ENCODE results near the gene POMGNT2. TPM values are rescaled to one million over a fixed set of nuclear protein-coding genes. Genes with fewer than 3 reads are reported as not detected.

The POMGNT2 gene
- total and polyA plus RNA-seq, 2 donors (not counting 1 experiment from before 2014, with no cell fraction given): 2.8 to 3.1 TPM

- Mint-ChIP-seq H3K27ac (no peak overlapping the region), H3K4me1 (peaks cover 7% of the 10 kb centered on the region), H3K4me3 (no peak overlapping the region), H3K9me3 (ENCODE audit: insufficient read depth) (no peaks in the 10 kb centered on the region), H3K27me3 (no peaks in the 10 kb centered on the region)
- no peaks in the 10 kb centered on the region for H3K36me3 ChIP-seq (replicated peaks in 1 of 2; ENCODE audit: control extremely low read depth in 1 of 2, control insufficient read depth in 1 of 2, extremely low read depth in 1 of 2, insufficient read depth in 2 of 2, low read length in 1 of 2)
- WGBS (ENCODE audit: insufficient coverage): no CpG with 5 or more reads among the region's 1 CpG
- no peaks in the 10 kb centered on the region for H3K27me3 ChIP-seq (replicated peaks in 1 of 4; ENCODE audit: control extremely low read depth in 1 of 4, control insufficient read depth in 3 of 4, insufficient read depth in 4 of 4, low read length in 3 of 4)
- peaks cover 2% of the 10 kb centered on the region for H3K79me2 ChIP-seq (ENCODE audit: control insufficient read depth, insufficient read depth, low read length)
- H3K4me2 ChIP-seq (replicated peaks; ENCODE audit: low read depth, low read length, poor library complexity, severe bottlenecking): no peak overlapping the region
- H3K9ac ChIP-seq (ENCODE audit: low read length): no peak overlapping the region
- DNase-seq (no peak), ATAC-seq (ENCODE audit: low read depth) (no peak)
- TF ChIP-seq EZH2 (IDR thresholded peaks at IDR 0.05; ENCODE audit: borderline replicate concordance, insufficient read depth, low read depth, low read length, poor library complexity, severe bottlenecking) (no peak), CTCF (IDR thresholded peaks at IDR 0.05) (no peak)
- no peak overlapping the region for H2AFZ ChIP-seq (ENCODE audit: insufficient read depth, low read depth, low read length, poor library complexity, severe bottlenecking)
- no peaks in the 10 kb centered on the region for H3K9me3 ChIP-seq (ENCODE audit: control extremely low read depth in 1 of 3, control insufficient read depth in 2 of 3, insufficient read depth in 1 of 3, low read length in 2 of 3)
- no peak overlapping the region for H3K27ac ChIP-seq (ENCODE audit: low read length in 2 of 2)
- POLR2A ChIA-PET: no interaction called here
- no peaks in the 10 kb centered on the region for H4K20me1 ChIP-seq (ENCODE audit: control insufficient read depth, insufficient read depth, low read length, poor library complexity, severe bottlenecking)
- intact Hi-C loops (cut with micrococcal nuclease): no loop called here
- CTCF ChIA-PET: no interaction called here
- no peak overlapping the region for H3K4me3 ChIP-seq (ENCODE audit: control extremely low read depth in 1 of 5, extremely low read depth in 1 of 5, insufficient read depth in 1 of 5, low read depth in 2 of 5, low read length in 4 of 5)
- no peaks in the 10 kb centered on the region for H3K4me1 ChIP-seq (ENCODE audit: control insufficient read depth in 2 of 2, insufficient read depth in 2 of 2, low read length in 2 of 2)
Measured at GRCh38 chr3:43093006-43093405, 12.9 kb downstream of the POMGNT2 start.

GRCh38 chr3:43091481-43091880 is 14.4 kb downstream of the POMGNT2 start:
- H3K36me3 ChIP-seq (replicated peaks in 1 of 2; ENCODE audit: control extremely low read depth in 1 of 2, control insufficient read depth in 1 of 2, extremely low read depth in 1 of 2, insufficient read depth in 2 of 2, low read length in 1 of 2): no peaks in the 10 kb centered on the region
- H3K27me3 ChIP-seq (replicated peaks in 1 of 4; ENCODE audit: control extremely low read depth in 1 of 4, control insufficient read depth in 3 of 4, insufficient read depth in 4 of 4, low read length in 3 of 4): no peaks in the 10 kb centered on the region
- DNase-seq: no peak
- no peak for ATAC-seq (ENCODE audit: low read depth)
- no peak overlapping the region for H3K9ac ChIP-seq (ENCODE audit: low read length)
- H3K9me3 Mint-ChIP-seq (ENCODE audit: insufficient read depth): no peaks in the 10 kb centered on the region
- H3K27ac ChIP-seq (ENCODE audit: low read length in 2 of 2): no peak overlapping the region
- H3K27ac Mint-ChIP-seq: no peak overlapping the region
- intact Hi-C loops (cut with micrococcal nuclease): no loop called here
- H4K20me1 ChIP-seq (ENCODE audit: control insufficient read depth, insufficient read depth, low read length, poor library complexity, severe bottlenecking): no peaks in the 10 kb centered on the region
- ChIA-PET POLR2A (no interaction called here), CTCF (interaction anchor here (0.8 kb wide), 1 partner anchor 189 kb away, joined by 4 read pairs; no protein-coding TSS in a partner anchor)
- peaks cover 7% of the 10 kb centered on the region for H3K4me1 Mint-ChIP-seq
- no peak for TF ChIP-seq CTCF (IDR thresholded peaks at IDR 0.05)
- TF ChIP-seq EZH2 (IDR thresholded peaks at IDR 0.05; ENCODE audit: borderline replicate concordance, insufficient read depth, low read depth, low read length, poor library complexity, severe bottlenecking): no peak
- no peak overlapping the region for H2AFZ ChIP-seq (ENCODE audit: insufficient read depth, low read depth, low read length, poor library complexity, severe bottlenecking)
- H3K79me2 ChIP-seq (ENCODE audit: control insufficient read depth, insufficient read depth, low read length): no peaks in the 10 kb centered on the region
- H3K4me3 Mint-ChIP-seq: no peak overlapping the region
- no peaks in the 10 kb centered on the region for H3K9me3 ChIP-seq (ENCODE audit: control extremely low read depth in 1 of 3, control insufficient read depth in 2 of 3, insufficient read depth in 1 of 3, low read length in 2 of 3)
- no peaks in the 10 kb centered on the region for H3K4me1 ChIP-seq (ENCODE audit: control insufficient read depth in 2 of 2, insufficient read depth in 2 of 2, low read length in 2 of 2)
- no peak overlapping the region for H3K4me2 ChIP-seq (replicated peaks; ENCODE audit: low read depth, low read length, poor library complexity, severe bottlenecking)
- WGBS (ENCODE audit: insufficient coverage): 83% methylated on average over 1 of the region's 4 CpGs
- H3K4me3 ChIP-seq (ENCODE audit: control extremely low read depth in 1 of 5, extremely low read depth in 1 of 5, insufficient read depth in 1 of 5, low read depth in 2 of 5, low read length in 4 of 5): no peak overlapping the region
- H3K27me3 Mint-ChIP-seq: no peaks in the 10 kb centered on the region
